ENCODE data around the gene GAD2.

Gene GAD2

DNA sequence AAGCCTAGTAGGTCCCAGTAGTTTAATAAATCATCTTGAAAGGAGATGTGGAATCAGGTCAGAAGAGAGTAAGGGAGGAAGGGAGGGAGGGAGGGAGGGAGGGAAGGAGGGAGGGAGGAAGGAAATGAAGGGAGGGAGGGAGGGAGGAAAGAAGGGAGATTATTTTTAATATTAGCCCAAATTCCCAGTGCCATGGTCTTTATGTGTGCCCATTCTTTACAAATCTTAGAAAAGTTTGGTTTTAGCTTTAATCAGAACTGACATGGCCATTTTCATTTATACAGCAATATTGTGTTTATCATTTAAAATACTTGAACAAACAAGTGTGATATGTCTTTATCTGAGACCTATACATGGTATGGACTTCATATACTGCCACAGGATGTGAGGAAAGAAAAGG lies 86.8 kb downstream of the GAD2 start:
- Histone ChIP-seq H2BK5ac (ENCODE audit: low read length) (no peak overlapping the region), H3K4me1 (ENCODE audit: control insufficient read depth in 2 of 2, insufficient read depth in 1 of 2, low read depth in 1 of 2, low read length in 2 of 2) (peaks cover 0 to 3% of the 10 kb centered on the region in 2 donors), H3K27me3 (ENCODE audit: control insufficient read depth in 3 of 3, insufficient read depth in 3 of 3, low read depth in 1 of 3, low read length in 3 of 3) (no peaks in the 10 kb centered on the region), H3K14ac (ENCODE audit: low read length) (no peak overlapping the region), H2AK5ac (ENCODE audit: low read depth, low read length) (no peak overlapping the region), H2BK12ac (ENCODE audit: low read length) (no peak overlapping the region), H3K4me2 (ENCODE audit: insufficient read depth, low read length, poor library complexity, severe bottlenecking) (no peak overlapping the region), H4K8ac (ENCODE audit: low read depth, low read length) (no peak overlapping the region), H3K9ac (ENCODE audit: low read depth, low read length, poor library complexity) (no peak overlapping the region), H3K36me3 (replicated peaks in 1 of 2; ENCODE audit: control insufficient read depth in 2 of 2, insufficient read depth in 2 of 2, low read length in 2 of 2) (no peaks in the 10 kb centered on the region), H3K4me3 (ENCODE audit: low read length in 2 of 2) (no peak overlapping the region), H2BK15ac (ENCODE audit: low read length) (no peak overlapping the region), H3K23ac (ENCODE audit: low read depth, low read length, poor library complexity) (no peak overlapping the region), H3K79me1 (ENCODE audit: low read depth, low read length) (no peaks in the 10 kb centered on the region), H3K27ac (replicated peaks; ENCODE audit: low read length) (no peak overlapping the region), H2AFZ (ENCODE audit: low read length) (no peak overlapping the region), H3K9me3 (replicated peaks in 1 of 2; ENCODE audit: control insufficient read depth in 2 of 2, insufficient read depth in 1 of 2, low read depth in 1 of 2, low read length in 2 of 2) (no peaks in the 10 kb centered on the region), H2BK120ac (ENCODE audit: low read depth, low read length) (no peak overlapping the region), H3K18ac (ENCODE audit: low read length) (no peak overlapping the region), H3K4ac (ENCODE audit: low read length) (no peak overlapping the region), H4K91ac (ENCODE audit: low read depth, low read length, poor library complexity) (no peak overlapping the region)
- DNase-seq (ENCODE audit: low spot score), result no peak

DNA sequence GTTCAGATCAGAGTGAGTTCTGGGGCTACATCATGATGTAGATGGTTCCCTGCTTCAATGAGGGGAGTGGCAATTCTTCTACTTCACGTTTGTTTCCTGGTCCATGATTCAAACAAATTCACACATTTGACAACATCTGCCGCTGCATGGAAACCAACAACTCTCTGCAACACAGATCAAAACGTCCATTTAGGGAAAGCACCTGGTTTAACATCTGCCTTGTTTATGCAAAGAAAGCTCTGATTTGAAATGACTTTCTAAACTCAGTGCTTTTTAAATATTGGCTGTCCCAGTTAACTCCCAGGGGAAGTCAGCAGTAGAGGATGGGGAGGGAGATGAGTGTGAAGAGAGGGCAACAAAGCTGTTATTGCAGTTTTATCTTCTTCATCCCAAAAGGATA lies 93.8 kb downstream of the GAD2 start:
- H3K14ac ChIP-seq (ENCODE audit: low read length), result no peak overlapping the region
- H3K27me3 ChIP-seq (ENCODE audit: control insufficient read depth in 3 of 3, insufficient read depth in 3 of 3, low read depth in 1 of 3, low read length in 3 of 3), result no peaks in the 10 kb centered on the region
- H3K9me3 ChIP-seq (replicated peaks in 1 of 2; ENCODE audit: control insufficient read depth in 2 of 2, insufficient read depth in 1 of 2, low read depth in 1 of 2, low read length in 2 of 2), result no peaks in the 10 kb centered on the region
- H3K4me1 ChIP-seq (ENCODE audit: control insufficient read depth in 2 of 2, insufficient read depth in 1 of 2, low read depth in 1 of 2, low read length in 2 of 2), result peaks cover 0 to 8% of the 10 kb centered on the region in 2 donors
- H3K4ac ChIP-seq (ENCODE audit: low read length), result no peak overlapping the region
- no peak overlapping the region for H2AK5ac ChIP-seq (ENCODE audit: low read depth, low read length)
- H4K91ac ChIP-seq (ENCODE audit: low read depth, low read length, poor library complexity), result no peak overlapping the region
- no CpG with 5 or more reads among the region's 3 CpGs for WGBS, 2 donors (ENCODE audit: extremely low coverage in 2 of 2, insufficient read length in 2 of 2, insufficient replicate concordance in 1 of 2)
- no peak for DNase-seq (ENCODE audit: low spot score)
- no peak overlapping the region for H3K23ac ChIP-seq (ENCODE audit: low read depth, low read length, poor library complexity)
- no peak overlapping the region for H2BK120ac ChIP-seq (ENCODE audit: low read depth, low read length)
- H3K79me1 ChIP-seq (ENCODE audit: low read depth, low read length), result no peaks in the 10 kb centered on the region
- H3K27ac ChIP-seq (replicated peaks; ENCODE audit: low read length), result no peak overlapping the region
- no peak overlapping the region for H2BK15ac ChIP-seq (ENCODE audit: low read length)
- H3K18ac ChIP-seq (ENCODE audit: low read length), result no peak overlapping the region
- no peaks in the 10 kb centered on the region for H3K36me3 ChIP-seq (replicated peaks in 1 of 2; ENCODE audit: control insufficient read depth in 2 of 2, insufficient read depth in 2 of 2, low read length in 2 of 2)
- no peak overlapping the region for H3K4me3 ChIP-seq (ENCODE audit: low read length in 2 of 2)
- H2BK12ac ChIP-seq (ENCODE audit: low read length), result no peak overlapping the region
- no peak overlapping the region for H2BK5ac ChIP-seq (ENCODE audit: low read length)
- H3K4me2 ChIP-seq (ENCODE audit: insufficient read depth, low read length, poor library complexity, severe bottlenecking), result no peak overlapping the region
- no peak overlapping the region for H3K9ac ChIP-seq (ENCODE audit: low read depth, low read length, poor library complexity)
- H4K8ac ChIP-seq (ENCODE audit: low read depth, low read length), result no peak overlapping the region
- H2AFZ ChIP-seq (ENCODE audit: low read length), result no peak overlapping the region

- no peak overlapping the region for H3K4me2 ChIP-seq (ENCODE audit: insufficient read depth, low read length, poor library complexity, severe bottlenecking)
- H3K4me1 ChIP-seq (ENCODE audit: control insufficient read depth in 2 of 2, insufficient read depth in 1 of 2, low read depth in 1 of 2, low read length in 2 of 2), result peaks cover 0 to 8% of the 10 kb centered on the region in 2 donors
- no peaks in the 10 kb centered on the region for H3K9me3 ChIP-seq (replicated peaks in 1 of 2; ENCODE audit: control insufficient read depth in 2 of 2, insufficient read depth in 1 of 2, low read depth in 1 of 2, low read length in 2 of 2)
- H3K27me3 ChIP-seq (ENCODE audit: control insufficient read depth in 3 of 3, insufficient read depth in 3 of 3, low read depth in 1 of 3, low read length in 3 of 3), result no peaks in the 10 kb centered on the region
- no peaks in the 10 kb centered on the region for H3K36me3 ChIP-seq (replicated peaks in 1 of 2; ENCODE audit: control insufficient read depth in 2 of 2, insufficient read depth in 2 of 2, low read length in 2 of 2)
- H2BK15ac ChIP-seq (ENCODE audit: low read length), result no peak overlapping the region
- H3K4ac ChIP-seq (ENCODE audit: low read length), result no peak overlapping the region
- no peak overlapping the region for H2BK5ac ChIP-seq (ENCODE audit: low read length)
- peak overlapping the region; percentile 64 for H2AK5ac ChIP-seq (ENCODE audit: low read depth, low read length)
- H3K9ac ChIP-seq (ENCODE audit: low read depth, low read length, poor library complexity), result no peak overlapping the region
- H4K8ac ChIP-seq (ENCODE audit: low read depth, low read length), result no peak overlapping the region
- H3K18ac ChIP-seq (ENCODE audit: low read length), result peak overlapping the region; percentile 76
- WGBS, 2 donors (ENCODE audit: extremely low coverage in 2 of 2, insufficient read length in 2 of 2, insufficient replicate concordance in 1 of 2), result no CpG with 5 or more reads among the region's 6 CpGs
- no peak for DNase-seq (ENCODE audit: low spot score)
- H2BK120ac ChIP-seq (ENCODE audit: low read depth, low read length), result no peak overlapping the region
- no peaks in the 10 kb centered on the region for H3K79me1 ChIP-seq (ENCODE audit: low read depth, low read length)
- H3K14ac ChIP-seq (ENCODE audit: low read length), result no peak overlapping the region
- no peak overlapping the region for H2BK12ac ChIP-seq (ENCODE audit: low read length)
- no peak overlapping the region for H4K91ac ChIP-seq (ENCODE audit: low read depth, low read length, poor library complexity)
- H3K4me3 ChIP-seq (ENCODE audit: low read length in 2 of 2), result no peak overlapping the region
- H3K23ac ChIP-seq (ENCODE audit: low read depth, low read length, poor library complexity), result no peak overlapping the region
- H2AFZ ChIP-seq (ENCODE audit: low read length), result no peak overlapping the region
- no peak overlapping the region for H3K27ac ChIP-seq (replicated peaks; ENCODE audit: low read length)
Measured at GRCh38 chr10:26311383-26311940, 94.9 kb downstream of the GAD2 start.

- Histone ChIP-seq H3K4me2 (ENCODE audit: insufficient read depth, low read length, poor library complexity, severe bottlenecking) (no peak overlapping the region), H3K9ac (ENCODE audit: low read depth, low read length, poor library complexity) (no peak overlapping the region), H4K91ac (ENCODE audit: low read depth, low read length, poor library complexity) (no peak overlapping the region), H3K14ac (ENCODE audit: low read length) (no peak overlapping the region), H3K79me1 (ENCODE audit: low read depth, low read length) (no peaks in the 10 kb centered on the region), H2BK5ac (ENCODE audit: low read length) (no peak overlapping the region), H2AK5ac (ENCODE audit: low read depth, low read length) (no peak overlapping the region), H3K4me1 (ENCODE audit: control insufficient read depth in 2 of 2, insufficient read depth in 1 of 2, low read depth in 1 of 2, low read length in 2 of 2) (peaks cover 0 to 8% of the 10 kb centered on the region in 2 donors), H3K9me3 (replicated peaks in 1 of 2; ENCODE audit: control insufficient read depth in 2 of 2, insufficient read depth in 1 of 2, low read depth in 1 of 2, low read length in 2 of 2) (no peaks in the 10 kb centered on the region), H3K23ac (ENCODE audit: low read depth, low read length, poor library complexity) (no peak overlapping the region), H2BK15ac (ENCODE audit: low read length) (no peak overlapping the region), H4K8ac (ENCODE audit: low read depth, low read length) (no peak overlapping the region), H3K36me3 (replicated peaks in 1 of 2; ENCODE audit: control insufficient read depth in 2 of 2, insufficient read depth in 2 of 2, low read length in 2 of 2) (no peaks in the 10 kb centered on the region), H2AFZ (ENCODE audit: low read length) (no peak overlapping the region), H3K4ac (ENCODE audit: low read length) (no peak overlapping the region), H3K27ac (replicated peaks; ENCODE audit: low read length) (peak overlapping the region; percentile 23), H2BK120ac (ENCODE audit: low read depth, low read length) (no peak overlapping the region), H2BK12ac (ENCODE audit: low read length) (no peak overlapping the region), H3K27me3 (ENCODE audit: control insufficient read depth in 3 of 3, insufficient read depth in 3 of 3, low read depth in 1 of 3, low read length in 3 of 3) (no peaks in the 10 kb centered on the region), H3K4me3 (ENCODE audit: low read length in 2 of 2) (no peak overlapping the region), H3K18ac (ENCODE audit: low read length) (peak overlapping the region; percentile 2)
- no peak for DNase-seq (ENCODE audit: low spot score)
- no CpG with 5 or more reads among the region's 10 CpGs for WGBS, 2 donors (ENCODE audit: extremely low coverage in 2 of 2, insufficient read length in 2 of 2, insufficient replicate concordance in 1 of 2)
Measured at GRCh38 chr10:26314265-26315013, 97.9 kb downstream of the GAD2 start.

Data from neuronal stem cell (in vitro differentiated cells).